Cardiac muscle cell (in vitro differentiated cells and primary cell): Measurements from ENCODE around the gene ROCK2. TPM values are rescaled to one million over a fixed set of nuclear protein-coding genes. Genes with fewer than 3 reads are reported as not detected.
"Not testable (repeated sequence)": the region's sequence is repeated elsewhere in the genome, so short reads cannot be mapped to it uniquely, and the experiment has no call there.

Source experiments
- DNase-seq, 2 donors: peaks; one replicate each; pipeline versions ENCODE4 v3.0.0 to v3.0.0-alpha.2; 2010 to 2017; ENCODE audit warnings: low read depth in 1 of 2, low spot score in 1 of 2
- H3K27ac ChIP-seq: fragments of 200-600 bp; sonication (generic); 2 replicates; pipeline ENCODE4 v1.5.1; 2016
- H3K27me3 ChIP-seq: fragments of 200-600 bp; sonication (generic); 2 replicates; pipeline ENCODE4 v1.6.0; 2016; ENCODE audit warnings: control low read depth
- H3K36me3 ChIP-seq: fragments of 200-600 bp; sonication (generic); 2 replicates; pipeline ENCODE4 v1.5.1; 2016; ENCODE audit warnings: control low read depth
- H3K4me1 ChIP-seq: fragments of 200-600 bp; sonication (generic); 2 replicates; pipeline ENCODE4 v1.8.1; 2017; ENCODE audit warnings: low read depth, mild to moderate bottlenecking, mixed run types
- H3K4me3 ChIP-seq: fragments of 200-600 bp; sonication (generic); 2 replicates; pipeline ENCODE4 v1.5.1; 2016; ENCODE audit warnings: mild to moderate bottlenecking
- H3K9me3 ChIP-seq: fragments of 200-600 bp; sonication (generic); 2 replicates; pipeline ENCODE4 v1.5.1; 2017; ENCODE audit warnings: low read depth, mild to moderate bottlenecking, control low read depth
- CTCF ChIP-seq: IDR thresholded peaks from 2 replicates; pipeline ENCODE4 v1.5.1; 2012; ENCODE audit warnings: low read depth, mild to moderate bottlenecking, low read length
- polyA plus RNA-seq: library from polyadenylated mRNA; unstranded; fragments of >200 nt; fragmentation: Nextera tagmentation; extraction: Ambion mirVana; gene quantifications from 2 replicates; pipeline ENCODE4 v1.2.1, GENCODE V29; 2016
- total RNA-seq: library from RNA; depleted of rRNA; stranded (reverse); fragments of >200 nt; gene quantifications from 2 replicates; pipeline ENCODE4 v1.2.3, GENCODE V29; 2016

ROCK2 gene
- total and polyA plus RNA-seq, 2 experiments from 2014 or later, result 18.9 to 31.7 TPM

GRCh38 chr2:11175293-11175795, 169.1 kb downstream of the ROCK2 start:
- peak in 1 of 2 donors; percentile 81 for DNase-seq
- H3K4me1 ChIP-seq, result no peaks in the 10 kb centered on the region
- peaks cover 5% of the 10 kb centered on the region for H3K36me3 ChIP-seq
- no peak overlapping the region for H3K27ac ChIP-seq
- TF ChIP-seq CTCF, result no peak
- no peak overlapping the region for H3K4me3 ChIP-seq
- H3K9me3 ChIP-seq, result no peaks in the 10 kb centered on the region
- H3K27me3 ChIP-seq, result no peaks in the 10 kb centered on the region

- no peak for TF ChIP-seq CTCF
These were observed 170.2 kb downstream of the ROCK2 start for GRCh38 chr2:11174222-11174621.

GRCh38 chr2:11169333-11169732, 175.1 kb downstream of the ROCK2 start:
- peak in 1 of 2 donors; percentile 19 for DNase-seq
- TF ChIP-seq CTCF, result no peak
- Histone ChIP-seq H3K9me3 (no peaks in the 10 kb centered on the region), H3K4me1 (no peaks in the 10 kb centered on the region), H3K27ac (no peak overlapping the region), H3K27me3 (no peaks in the 10 kb centered on the region), H3K4me3 (no peak overlapping the region), H3K36me3 (no peaks in the 10 kb centered on the region)

More at GRCh38 chr2:11174222-11174621, 170.2 kb downstream of the ROCK2 start:
- H3K27ac ChIP-seq, result no peak overlapping the region
- H3K4me3 ChIP-seq, result no peak overlapping the region
- H3K9me3 ChIP-seq, result no peaks in the 10 kb centered on the region
- H3K27me3 ChIP-seq, result no peaks in the 10 kb centered on the region
- no peaks in the 10 kb centered on the region for H3K4me1 ChIP-seq
- DNase-seq, result no peak
- no peaks in the 10 kb centered on the region for H3K36me3 ChIP-seq

- TF ChIP-seq CTCF, result no peak
- H3K4me3 ChIP-seq, result no peak overlapping the region
- H3K27me3 ChIP-seq, result no peaks in the 10 kb centered on the region
- H3K9me3 ChIP-seq, result no peaks in the 10 kb centered on the region
- H3K36me3 ChIP-seq, result no peaks in the 10 kb centered on the region
- H3K4me1 ChIP-seq, result no peaks in the 10 kb centered on the region
- H3K27ac ChIP-seq, result no peak overlapping the region
- no peak for DNase-seq
These were observed 175.9 kb downstream of the ROCK2 start for GRCh38 chr2:11168488-11168887.

- no peak for TF ChIP-seq CTCF
- Histone ChIP-seq H3K9me3 (no peaks in the 10 kb centered on the region), H3K36me3 (no peaks in the 10 kb centered on the region), H3K27ac (no peak overlapping the region), H3K27me3 (no peaks in the 10 kb centered on the region), H3K4me3 (no peak overlapping the region), H3K4me1 (no peaks in the 10 kb centered on the region)
- DNase-seq, result no peak
These were observed 178.0 kb downstream of the ROCK2 start for GRCh38 chr2:11166476-11166875.

GRCh38 chr2:11165046-11165445, 179.4 kb downstream of the ROCK2 start:
- not testable (repeated sequence) for H3K27ac ChIP-seq, DNase-seq, H3K4me3 ChIP-seq, H3K36me3 ChIP-seq, H3K9me3 ChIP-seq, H3K4me1 ChIP-seq, H3K27me3 ChIP-seq
